ENCODE results near the gene EN2.

Gene EN2

DNA sequence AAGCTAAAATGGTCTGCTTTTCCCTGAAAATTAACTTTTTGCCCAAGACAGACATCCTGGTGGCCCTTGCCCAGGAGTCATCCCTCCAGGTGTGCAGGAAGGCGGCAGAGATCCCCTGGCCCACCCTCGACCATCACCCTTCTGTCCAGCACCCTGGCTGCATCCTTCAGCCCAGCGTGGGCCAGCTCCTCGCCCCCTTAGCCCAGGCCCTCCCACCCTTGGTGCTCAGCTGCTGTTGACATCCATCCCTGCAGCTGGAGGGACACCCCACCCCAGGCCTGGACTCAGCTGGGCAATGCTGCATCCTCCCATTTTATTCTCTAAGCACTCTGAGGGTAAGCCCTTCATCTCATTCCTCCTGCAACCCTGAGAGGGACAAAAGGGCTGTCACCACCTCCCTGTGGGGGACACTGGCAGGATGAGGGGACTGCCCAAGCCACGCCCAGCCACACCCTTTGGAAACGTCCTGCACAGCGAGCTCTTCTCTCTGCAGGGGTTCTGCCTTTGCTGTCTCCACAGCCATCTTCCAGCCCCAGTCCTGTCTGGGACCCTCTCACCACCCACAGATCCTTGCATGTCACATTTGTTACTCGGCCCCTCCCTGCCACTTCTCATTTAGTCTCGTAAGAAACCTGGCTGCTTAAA is 30.7 kb downstream of the EN2 start:
- no peak for DNase-seq

DNA sequence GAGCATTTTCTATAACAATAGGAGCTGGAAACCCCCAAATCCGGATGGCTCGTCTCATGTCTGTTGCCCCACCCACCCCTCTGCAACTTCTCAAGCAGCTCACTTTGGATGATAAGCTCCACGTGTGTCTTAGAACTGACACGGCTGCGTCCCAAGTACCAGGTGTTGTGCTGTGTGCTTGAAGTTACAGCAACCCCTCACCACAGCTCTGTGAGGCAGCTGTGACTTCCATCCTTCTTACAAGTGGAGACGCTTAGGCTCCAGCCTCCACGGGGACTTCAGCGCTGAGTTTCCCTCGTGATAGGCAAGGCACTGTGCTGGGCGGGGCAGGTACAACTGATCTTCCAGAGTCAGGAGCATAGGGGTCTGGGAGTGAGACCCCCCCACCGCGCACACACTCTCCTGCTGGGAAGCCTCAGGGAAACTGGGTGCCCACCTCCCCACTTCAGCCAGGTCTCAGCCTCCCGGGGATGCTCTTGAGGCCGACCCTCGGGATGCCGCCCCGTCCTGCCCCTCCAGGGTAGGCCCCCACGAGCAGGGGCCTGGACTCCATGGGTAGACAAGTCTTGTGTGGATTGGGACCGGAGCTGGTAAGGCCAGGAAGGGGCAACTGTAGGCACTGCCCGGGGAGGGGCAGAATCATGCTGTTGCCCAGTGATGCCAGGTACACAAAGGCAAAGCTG is 31.4 kb downstream of the EN2 start:
- DNase-seq = no peak

DNA sequence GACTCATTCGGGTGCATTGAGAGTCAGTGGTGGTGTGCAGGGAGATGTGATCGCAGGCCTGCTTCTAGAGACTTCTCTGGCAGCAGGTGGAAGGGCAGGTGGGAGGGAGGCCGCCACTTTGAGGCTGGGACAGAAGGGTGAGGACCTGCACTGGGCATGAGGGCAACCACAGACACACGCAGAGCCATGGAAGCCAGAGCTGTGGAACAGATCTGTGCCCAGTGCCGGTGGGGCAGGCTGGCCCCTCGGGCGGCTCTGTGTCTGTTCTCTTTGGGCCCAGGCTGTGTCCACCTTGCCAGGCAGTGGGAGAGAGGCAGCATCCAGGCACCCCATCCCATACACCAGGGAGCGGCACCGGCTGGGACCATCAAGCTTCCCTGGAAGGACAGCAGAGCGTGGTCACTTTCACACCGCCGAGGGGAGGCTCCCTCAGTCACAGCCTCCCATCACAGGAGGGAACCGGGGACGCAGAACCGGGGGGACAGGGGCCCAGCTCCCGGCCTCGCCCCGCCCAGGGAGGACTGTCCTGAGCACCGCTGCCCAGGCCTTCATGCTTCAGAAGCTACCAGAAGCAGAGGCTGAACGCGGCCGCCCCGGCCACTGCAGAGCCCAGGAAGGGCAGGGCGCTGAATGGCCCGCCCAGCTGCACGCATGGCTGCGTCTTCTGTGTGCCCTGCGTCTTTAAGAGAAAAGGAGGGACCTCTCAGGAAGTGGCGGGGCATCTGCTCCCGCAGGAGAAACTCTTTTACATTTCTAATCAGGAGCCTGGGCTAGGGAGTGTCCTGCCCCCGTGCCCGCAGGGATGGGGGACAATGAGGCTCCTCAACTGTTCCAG is 32.1 kb downstream of the EN2 start:
- no peak for DNase-seq

DNA sequence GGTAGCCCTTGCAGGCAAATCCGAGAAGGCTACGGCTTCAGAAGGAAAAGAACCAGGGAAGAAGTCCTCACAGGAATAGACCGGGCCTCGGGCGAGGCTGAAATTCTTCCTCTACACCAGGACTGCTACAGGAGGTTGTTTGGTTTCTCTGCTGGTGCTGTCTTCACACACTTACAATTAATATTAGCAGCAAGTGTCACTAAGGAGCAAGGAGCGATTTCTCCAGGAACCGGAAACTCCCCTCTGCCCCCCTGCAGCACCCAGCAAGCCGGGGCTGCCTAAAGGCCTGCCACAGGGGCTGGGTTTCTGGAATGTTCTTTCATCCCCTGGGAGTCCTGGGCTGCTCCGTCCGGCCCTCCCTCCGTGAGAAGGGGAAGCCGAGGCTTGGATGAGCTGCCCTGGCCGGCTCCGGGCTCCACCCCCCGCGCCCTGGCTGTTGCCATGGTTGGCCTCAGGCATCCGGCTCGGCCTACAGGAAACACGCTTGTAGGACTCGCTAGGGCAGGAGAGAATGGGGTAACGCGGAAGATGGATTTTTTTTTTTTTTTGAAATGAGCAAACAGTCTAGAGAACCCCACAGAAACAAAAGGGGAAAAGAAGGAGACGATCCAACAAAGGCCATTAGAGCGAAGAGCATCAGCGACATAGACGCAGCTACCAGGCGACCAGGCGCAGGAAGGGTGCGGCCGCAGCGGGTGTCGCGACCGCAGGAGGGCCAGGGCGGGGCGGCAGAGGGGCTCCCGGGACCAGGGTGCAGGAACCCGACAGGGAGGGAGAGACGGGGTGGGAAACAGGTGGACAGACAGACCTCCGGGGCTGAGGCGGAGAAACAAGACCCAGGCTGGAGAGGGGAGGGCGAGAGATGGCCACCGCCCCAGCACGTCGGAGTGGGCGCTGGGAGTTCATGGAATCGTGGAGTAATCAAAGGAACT is 33.0 kb downstream of the EN2 start:
- DNase-seq = peak; percentile 8 to 23

DNA sequence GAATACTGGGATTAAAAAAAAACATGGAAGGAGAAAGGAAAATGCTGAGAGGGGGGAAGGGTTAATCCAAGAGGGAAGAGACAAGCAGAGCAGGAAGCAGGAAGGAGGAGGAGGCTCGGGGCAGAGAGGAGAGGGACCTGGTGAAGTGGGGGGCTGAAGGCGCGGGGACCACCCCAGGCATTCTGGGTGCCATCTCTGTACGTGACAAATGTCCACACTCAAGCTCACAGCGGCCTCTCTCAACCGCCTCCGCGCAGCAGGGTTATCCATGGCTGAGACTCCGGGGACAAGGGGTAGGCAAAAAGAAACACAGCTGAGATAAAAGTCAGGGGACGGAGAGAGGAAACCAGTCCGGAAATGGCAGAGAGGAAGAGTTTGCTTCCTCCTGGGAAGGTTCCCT is 33.9 kb downstream of the EN2 start:
- DNase-seq = no peak

DNA sequence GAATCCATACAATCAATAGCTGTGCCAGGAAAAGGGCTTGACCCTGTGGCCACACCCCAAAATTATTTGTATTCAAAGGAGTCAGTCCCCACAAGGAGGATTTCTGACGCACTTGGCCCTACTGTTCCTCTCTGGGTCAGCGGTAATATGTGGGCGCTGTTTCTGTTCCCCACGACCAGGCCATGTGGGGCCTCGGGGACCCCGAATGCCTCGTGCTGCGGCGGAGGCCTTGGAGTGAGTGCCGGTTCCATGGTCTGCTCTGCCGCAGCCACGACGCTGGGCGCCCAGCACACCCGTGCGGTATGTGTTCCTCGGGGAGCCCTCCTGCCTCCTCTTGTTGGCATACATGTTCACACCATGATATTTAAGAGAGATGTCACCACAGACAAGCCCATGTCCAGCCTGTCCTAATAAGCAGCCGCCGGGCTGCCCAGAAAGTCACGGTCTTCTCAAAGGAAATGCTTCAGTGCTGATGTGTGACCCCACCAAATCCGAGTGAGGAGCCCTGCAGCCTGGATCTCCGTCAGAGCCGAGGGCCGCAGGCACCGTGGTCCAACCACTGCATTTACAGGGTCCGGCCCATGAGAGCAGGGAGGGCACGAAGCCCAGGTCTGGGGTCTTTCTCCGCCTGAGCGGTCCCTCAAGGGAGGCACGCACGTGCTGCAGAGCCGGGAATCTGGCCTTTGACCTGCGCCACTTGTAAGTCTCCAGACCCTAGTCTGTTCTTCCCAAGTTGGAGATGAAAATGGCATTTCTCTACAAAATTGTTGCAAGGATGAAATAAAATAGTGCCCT is 36.0 kb downstream of the EN2 start:
- no peak for DNase-seq

DNA sequence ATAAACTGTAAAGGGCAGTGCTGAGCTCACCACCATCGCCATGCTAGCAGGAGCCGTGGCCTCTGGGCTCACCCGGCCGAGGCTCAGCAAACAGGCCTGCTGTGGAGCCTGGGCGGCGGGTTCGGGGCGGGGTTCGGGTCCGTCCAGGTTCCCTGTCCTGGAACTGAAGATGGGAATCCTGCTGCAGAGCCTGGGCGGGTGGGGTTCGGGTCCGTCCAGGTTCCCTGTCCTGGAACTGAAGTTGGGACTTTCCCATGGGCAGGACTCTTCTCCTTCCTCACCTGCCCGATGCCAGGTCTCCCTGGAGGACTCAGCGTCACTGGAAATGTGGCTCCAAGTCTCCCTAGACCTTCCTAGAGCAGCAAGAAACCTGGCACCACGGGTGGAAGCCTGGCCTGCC is 36.6 kb downstream of the EN2 start:
- no peak for DNase-seq

DNA sequence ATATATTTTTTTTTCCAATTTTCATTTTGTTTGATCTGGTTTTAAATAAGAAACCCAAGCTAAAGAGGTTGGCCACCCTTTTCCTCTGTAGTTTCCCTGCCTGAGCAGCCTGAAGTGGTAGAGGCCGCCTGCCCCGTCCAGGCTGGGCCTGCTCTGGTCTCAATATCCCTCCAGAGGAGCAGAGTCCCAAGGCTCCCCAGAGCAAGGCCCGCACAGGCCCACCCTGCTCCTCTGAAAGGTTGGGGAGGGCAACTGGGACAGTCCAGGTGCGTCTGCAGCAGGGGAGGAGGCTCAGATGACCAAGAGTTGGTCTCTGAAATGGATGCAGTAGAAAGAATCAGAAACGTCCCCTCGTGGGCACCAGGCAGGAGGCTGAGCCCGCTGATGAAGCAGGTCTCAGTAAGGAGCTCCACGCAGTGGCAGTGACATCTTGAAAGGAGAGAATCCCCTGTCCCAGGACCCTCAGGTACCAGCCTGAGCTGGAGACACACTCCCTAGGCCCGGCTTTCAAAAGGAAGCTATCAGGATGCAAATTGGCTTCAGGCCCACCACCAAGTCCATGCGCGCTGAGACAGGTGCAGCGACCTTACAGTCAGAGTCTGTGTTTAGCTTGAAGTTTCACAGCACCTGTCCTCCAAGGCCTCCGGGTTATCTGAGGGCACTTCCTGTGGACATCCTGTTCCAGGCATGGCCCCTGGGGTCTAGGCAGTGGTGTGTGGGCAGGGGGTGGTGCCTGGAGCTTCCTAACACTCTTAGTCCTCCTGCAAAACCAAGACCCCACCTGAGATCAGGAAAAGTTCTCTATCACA is 37.7 kb downstream of the EN2 start:
- DNase-seq = no peak

DNA sequence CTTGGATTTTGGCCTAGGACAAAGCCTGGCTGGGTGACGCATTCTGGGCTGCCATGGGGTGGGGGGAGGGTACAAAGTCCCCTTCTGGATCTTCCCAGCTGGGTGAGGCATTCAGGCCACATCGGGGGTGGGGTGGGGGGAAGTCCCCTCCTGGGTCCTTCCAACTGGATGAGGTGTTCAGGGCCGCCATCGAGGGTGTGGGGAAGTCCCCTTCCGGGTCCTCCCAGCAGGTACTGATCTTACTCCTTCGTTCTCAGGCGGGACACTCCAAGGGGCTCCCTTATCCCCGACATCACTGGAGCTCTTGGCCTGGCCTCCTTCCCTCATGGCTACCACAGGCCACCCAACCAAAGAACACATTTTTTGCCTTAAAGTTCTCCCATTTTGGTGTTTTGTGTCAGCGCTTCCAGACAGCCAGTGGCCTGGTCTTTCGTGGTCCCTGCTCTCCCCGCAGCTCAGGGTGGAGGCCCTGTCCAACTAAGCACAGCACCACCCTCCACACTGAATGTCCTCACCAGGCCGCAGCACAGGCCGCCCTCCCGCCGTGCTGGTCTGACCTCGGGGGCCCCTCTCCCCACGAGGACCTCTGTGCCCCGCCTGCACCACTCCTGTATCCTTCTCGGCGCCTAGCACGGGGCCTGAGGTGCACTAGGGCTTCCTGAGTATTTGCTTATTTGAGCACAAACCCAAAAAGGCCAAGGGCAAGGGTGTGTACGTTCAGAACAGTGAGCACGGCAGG is 38.5 kb downstream of the EN2 start:
- no peak for DNase-seq

DNA sequence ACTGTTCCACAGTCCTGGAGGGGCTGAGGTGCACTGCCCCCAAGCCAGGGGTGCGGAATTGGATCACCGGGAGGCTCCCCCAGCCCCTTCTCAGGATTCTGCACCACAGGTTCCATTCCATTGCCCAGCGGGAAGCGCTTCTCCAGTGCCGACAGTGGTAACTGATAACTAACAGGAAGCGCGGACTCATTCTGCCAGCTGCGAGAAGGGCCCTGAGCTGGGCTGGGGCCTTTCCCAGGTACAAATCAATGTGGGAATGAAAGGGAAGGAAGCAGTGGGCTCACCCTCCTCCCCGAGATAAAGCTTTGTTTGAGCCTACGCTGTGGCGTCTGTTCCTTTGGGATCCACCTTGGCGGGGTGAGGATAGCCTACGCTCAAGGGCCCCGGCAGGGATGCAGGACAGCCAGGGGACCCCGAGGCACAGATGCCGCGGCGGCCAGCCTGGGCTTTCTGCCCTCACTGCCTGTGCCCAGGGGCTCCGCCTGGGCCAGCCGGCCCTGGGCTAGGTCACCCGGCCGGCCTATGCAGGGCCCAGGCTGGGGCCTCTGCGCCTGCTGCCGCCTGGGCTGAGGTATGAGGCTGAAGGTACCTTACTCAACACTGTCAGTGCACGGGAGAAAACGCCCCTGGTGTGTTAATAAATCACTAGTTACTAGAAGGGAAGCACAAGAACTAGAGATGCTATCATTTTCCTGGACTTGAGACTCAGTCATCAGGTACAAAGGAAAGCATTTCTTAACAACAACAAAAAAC is 39.4 kb downstream of the EN2 start:
- no peak for DNase-seq

DNA sequence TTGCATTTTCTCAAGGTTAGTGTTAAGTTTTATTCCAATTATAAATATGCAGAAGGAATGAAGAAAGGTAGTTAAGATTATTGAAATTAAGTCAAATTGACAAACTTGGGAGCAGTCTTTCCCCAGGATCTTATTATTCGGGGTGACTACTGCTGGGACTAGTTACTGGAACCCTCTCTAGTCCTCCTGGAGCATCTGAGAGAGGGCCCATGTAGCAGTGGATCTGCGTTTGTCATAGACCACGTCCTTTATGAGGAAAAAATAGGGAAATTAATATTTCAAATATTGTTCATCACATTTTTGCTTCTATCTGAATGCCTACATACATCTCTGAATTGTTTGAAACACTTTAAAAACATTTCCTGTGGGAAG is 47.5 kb downstream of the EN2 start:
- DNase-seq = no peak

DNA sequence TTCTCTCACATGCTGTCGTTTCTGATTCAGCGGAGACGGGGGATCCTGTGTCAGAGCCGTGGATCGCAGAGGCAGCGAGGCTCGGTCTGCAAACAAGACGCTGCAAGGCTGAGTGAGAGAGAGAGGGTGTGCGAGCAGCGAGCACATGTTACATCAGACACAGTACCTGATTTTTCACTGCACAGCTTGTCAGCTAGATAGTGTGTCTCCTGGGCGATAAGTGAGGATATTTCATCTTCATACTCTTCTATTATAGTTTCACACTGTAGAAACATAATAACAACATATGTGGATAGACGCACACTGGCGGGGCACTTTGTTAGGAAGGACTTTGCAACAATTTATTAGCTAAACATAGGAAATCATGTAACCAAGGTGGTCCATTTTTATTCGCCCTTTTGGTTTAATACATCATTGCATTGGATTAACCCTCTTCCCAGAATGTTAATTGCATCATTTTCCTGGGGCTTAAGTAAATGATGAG is 49.0 kb downstream of the EN2 start:
- DNase-seq = no peak

DNA sequence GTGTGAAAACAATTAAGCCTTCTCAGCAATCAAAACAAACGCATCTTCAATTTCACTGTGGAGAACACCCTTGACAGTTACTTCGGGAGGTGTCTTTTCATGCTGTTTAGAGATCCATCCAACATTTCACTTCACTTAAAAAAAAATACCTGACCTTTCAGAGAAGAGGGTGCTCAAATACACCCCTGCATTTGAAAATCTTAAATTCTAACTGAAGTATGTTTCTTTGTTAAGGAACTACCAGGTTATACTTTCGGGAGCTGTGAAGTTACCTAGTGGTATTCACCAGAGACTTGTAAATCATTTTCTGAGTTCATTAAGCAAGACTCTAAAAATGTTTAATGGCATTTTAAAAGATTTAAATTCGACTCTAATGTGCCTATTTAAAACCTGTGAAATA is 49.6 kb downstream of the EN2 start:
- no peak for DNase-seq

DNA sequence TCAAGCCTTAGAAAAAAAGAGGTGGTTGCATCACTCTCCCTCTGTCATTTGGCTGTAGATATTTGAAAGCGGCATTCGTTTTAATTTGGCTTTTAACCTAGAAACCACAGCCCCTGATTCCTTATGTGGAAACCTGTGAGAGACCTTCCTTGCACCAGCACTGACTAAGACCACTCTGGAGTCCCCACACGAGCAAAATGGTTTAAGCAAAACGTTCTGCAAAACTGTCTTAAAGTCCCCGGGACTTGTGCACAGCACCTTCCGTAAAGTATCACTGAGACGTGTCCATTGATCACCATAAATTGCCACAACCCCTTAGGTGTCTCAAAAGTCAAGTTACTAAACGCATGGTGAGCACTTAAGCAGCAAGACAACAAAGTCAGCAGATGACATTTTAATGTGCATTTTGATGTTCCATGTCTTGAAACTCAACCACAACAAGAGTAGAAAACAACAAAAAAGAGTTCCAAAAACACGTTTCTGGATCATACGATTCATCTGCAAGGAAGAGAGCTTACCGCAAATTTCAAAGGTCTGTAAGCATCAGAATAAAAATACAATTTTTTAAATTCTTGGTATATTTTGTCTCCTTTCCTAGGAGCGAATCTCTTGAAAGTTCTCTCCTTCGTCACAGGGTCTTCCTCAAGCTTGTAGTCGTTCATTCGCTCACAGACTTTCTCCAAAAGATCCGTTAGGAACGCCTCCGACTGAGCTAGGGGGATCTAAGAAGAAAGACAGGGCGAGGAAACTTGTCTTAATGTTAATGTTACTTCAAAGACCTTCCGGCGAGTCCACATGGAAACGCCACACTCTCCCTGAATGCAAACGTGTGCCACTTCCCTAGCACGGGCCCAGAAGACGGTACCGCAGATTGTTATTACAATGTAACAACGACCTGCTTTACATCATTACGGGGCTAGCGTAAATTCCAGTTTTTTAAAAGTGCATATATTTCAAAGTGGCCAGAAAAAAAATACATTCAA is 50.7 kb downstream of the EN2 start:
- no peak for DNase-seq

DNA sequence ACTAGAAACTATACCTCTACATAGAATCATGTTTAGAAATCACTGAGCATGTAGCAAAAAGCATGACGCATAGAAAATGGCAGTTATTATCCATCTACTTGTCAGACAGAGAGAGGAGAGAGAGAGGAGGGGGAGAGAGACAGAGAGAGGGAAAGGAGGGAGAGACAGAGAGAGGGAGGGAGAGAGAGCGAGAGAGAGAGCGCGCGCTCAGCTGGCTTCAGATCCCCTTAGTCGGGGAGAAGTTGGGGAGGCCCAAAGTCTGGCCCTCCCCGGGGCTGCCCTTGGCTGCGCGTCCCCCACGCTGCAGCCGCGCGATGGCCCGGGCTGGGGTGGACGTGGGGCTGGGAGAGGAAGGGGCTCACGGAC is 51.4 kb downstream of the EN2 start:
- no peak for DNase-seq

DNA sequence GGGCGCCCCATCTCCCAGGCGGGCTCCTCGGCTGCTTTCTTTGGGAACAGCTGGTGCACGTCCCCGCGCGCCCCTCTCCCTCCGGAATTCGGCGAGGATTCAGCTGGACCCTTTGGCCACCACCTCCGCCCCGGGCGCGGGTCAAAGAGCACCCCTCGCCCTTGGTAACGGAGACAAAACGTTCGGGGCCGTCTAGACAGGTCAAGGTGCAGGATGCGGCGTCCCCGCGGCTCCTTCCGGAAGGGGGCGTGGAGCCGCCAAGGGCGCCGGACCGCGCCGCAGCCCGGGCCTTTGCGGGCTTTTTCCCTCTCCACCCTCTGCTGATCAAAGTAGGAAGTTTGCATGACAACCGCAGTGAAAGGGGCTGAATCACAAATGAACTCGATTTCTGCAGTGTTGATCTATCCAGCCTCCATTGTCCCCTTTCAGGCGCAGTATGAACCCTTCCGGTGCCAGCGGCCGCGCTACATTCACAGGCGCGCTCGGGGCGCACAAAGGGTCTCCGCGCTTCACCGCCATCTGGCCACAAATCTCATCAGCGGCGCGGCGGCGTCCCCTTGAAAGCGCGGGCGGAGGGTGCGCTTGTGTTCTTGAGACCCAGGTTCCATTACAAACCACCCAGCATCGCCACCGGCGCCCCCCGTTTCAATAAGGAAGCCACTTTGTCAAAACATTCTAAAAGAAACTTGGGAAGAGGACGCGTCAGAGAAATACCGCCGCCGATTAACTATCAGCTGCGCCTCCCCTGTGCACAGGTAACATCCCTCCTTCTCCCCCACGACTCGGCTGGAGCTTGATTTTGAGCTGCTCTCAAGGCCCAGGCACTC is 52.0 kb downstream of the EN2 start:
- DNase-seq = no peak

DNA sequence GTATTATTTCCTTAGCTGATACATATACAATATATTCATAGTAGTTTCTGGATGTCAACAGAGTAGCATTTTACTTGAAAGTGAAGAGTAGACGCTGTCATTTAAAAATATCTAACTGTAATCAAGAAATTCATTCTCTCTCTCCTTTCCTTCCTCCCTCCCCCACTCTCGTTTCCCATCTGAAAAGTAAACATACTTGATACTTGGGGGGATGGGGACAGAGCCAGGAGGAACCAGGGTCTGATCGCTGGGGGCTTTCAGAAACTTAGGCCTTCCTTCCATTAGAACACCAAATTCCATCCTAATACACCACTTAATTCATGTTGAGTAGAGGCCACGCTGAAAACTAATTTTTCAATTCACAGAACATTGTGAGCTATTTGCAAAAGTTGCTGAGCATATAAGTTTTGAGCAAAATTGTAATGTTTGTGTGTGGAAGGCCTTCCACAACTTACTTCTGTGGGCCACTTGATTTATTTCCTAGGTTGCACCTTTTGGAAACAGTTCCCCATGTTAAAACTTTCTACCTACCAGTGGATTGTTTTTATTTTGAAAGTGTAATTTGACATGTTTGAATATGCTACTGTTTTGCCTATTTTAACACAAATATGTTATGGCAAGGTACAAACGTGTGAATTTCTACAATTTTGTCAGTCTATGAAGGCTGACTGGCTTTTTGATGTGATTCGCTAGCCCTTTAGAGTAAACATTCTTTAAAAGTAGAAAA is 53.2 kb downstream of the EN2 start:
- no peak for DNase-seq
